GM18526 (cell line): Measurements from ENCODE around the gene NR6A1.

Source experiments
- POLR2A ChIP-seq: IDR thresholded peaks from 3 replicates; pipeline ENCODE4 v1.6.1; 2011; ENCODE audit not compliant: insufficient read length; ENCODE audit errors: extremely low read depth

The NR6A1 gene

GRCh38 chr9:124511891-124512805 lies 259.0 kb downstream of the NR6A1 start:
- no peak for TF ChIP-seq POLR2A

GRCh38 chr9:124511426-124511840 lies 259.7 kb downstream of the NR6A1 start:
- no peak for TF ChIP-seq POLR2A

GRCh38 chr9:124510650-124511425 lies 260.3 kb downstream of the NR6A1 start:
- TF ChIP-seq POLR2A, result no peak

- TF ChIP-seq POLR2A, result no peak
Observed at GRCh38 chr9:124507880-124508423, 263.2 kb downstream of the NR6A1 start.

- TF ChIP-seq POLR2A, result no peak
Observed at GRCh38 chr9:124506931-124507879, 263.9 kb downstream of the NR6A1 start, which contains the start of gene NR5A1. Gene NR5A1, minus strand, starts transcription at chr9:124507399. Its CDS starts 4,004 bp downstream, at chr9:124503395.

GRCh38 chr9:124506433-124506832 lies 264.7 kb downstream of the NR6A1 start:
- TF ChIP-seq POLR2A, result no peak

- no peak for TF ChIP-seq POLR2A
Observed at GRCh38 chr9:124505901-124506346, 265.2 kb downstream of the NR6A1 start.

- no peak for TF ChIP-seq POLR2A
Observed at GRCh38 chr9:124505006-124505900, 265.9 kb downstream of the NR6A1 start.

- no peak for TF ChIP-seq POLR2A
Observed at GRCh38 chr9:124504530-124505005, 266.5 kb downstream of the NR6A1 start.

GRCh38 chr9:124503713-124504529 lies 267.2 kb downstream of the NR6A1 start:
- no peak for TF ChIP-seq POLR2A

GRCh38 chr9:124502711-124503702 lies 268.1 kb downstream of the NR6A1 start:
- TF ChIP-seq POLR2A, result no peak
